IPS-20b (cell line): Measurements from ENCODE around the gene CWF19L2.

Source experiments
- H3K27ac ChIP-seq: one replicate; pipeline ENCODE4 v1.5.1; 2013; ENCODE audit warnings: low read length
- H3K27me3 ChIP-seq: 2 replicates; pipeline ENCODE4 v1.6.1; 2013; ENCODE audit warnings: mild to moderate bottlenecking, low read length, inconsistent platforms; ENCODE audit not compliant: insufficient read depth
- H3K36me3 ChIP-seq: 2 replicates; pipeline ENCODE4 v1.6.1; 2013; ENCODE audit warnings: low read depth, mild to moderate bottlenecking, inconsistent platforms, low read length, moderate library complexity; ENCODE audit not compliant: insufficient read depth
- H3K4me1 ChIP-seq: 2 replicates; pipeline ENCODE4 v1.6.1; 2013; ENCODE audit warnings: mild to moderate bottlenecking, control low read depth, inconsistent platforms, low read length, moderate library complexity; ENCODE audit not compliant: insufficient read depth
- H3K4me3 ChIP-seq: 2 replicates; pipeline ENCODE4 v1.5.1; 2013; ENCODE audit warnings: mild to moderate bottlenecking, low read length, inconsistent platforms
- H3K9ac ChIP-seq: 2 replicates; pipeline ENCODE4 v1.6.1; 2013; ENCODE audit warnings: low read depth, mild to moderate bottlenecking, inconsistent platforms, low read length, moderate library complexity
- H3K9me3 ChIP-seq: 2 replicates; pipeline ENCODE4 v1.6.1; 2013; ENCODE audit warnings: mild to moderate bottlenecking, low read depth, low read length, inconsistent platforms; ENCODE audit not compliant: insufficient read depth

The CWF19L2 gene

GRCh38 chr11:107372439-107372838 is 85.2 kb downstream of the CWF19L2 start:
- H3K9me3 ChIP-seq, result no peaks in the 10 kb centered on the region
- H3K27ac ChIP-seq, result no peak overlapping the region
- H3K9ac ChIP-seq, result no peak overlapping the region
- no peak overlapping the region for H3K4me3 ChIP-seq
- H3K4me1 ChIP-seq, result no peaks in the 10 kb centered on the region
- no peaks in the 10 kb centered on the region for H3K27me3 ChIP-seq
- H3K36me3 ChIP-seq, result no peaks in the 10 kb centered on the region

- Histone ChIP-seq H3K27ac (no peak overlapping the region), H3K4me1 (no peaks in the 10 kb centered on the region), H3K27me3 (no peaks in the 10 kb centered on the region), H3K36me3 (no peaks in the 10 kb centered on the region), H3K9ac (no peak overlapping the region), H3K9me3 (no peaks in the 10 kb centered on the region), H3K4me3 (no peak overlapping the region)
Measured at GRCh38 chr11:107370390-107370789, 87.2 kb downstream of the CWF19L2 start.

- Histone ChIP-seq H3K36me3 (no peaks in the 10 kb centered on the region; the same call in 1 of the 2 replicates), H3K4me1 (no peaks in the 10 kb centered on the region), H3K27me3 (no peaks in the 10 kb centered on the region), H3K9ac (no peak overlapping the region), H3K4me3 (no peak overlapping the region), H3K27ac (no peak overlapping the region), H3K9me3 (no peaks in the 10 kb centered on the region)
Measured at GRCh38 chr11:107359701-107360100, 97.9 kb downstream of the CWF19L2 start.

GRCh38 chr11:107357877-107358276 is 99.7 kb downstream of the CWF19L2 start:
- Histone ChIP-seq H3K9me3 (no peaks in the 10 kb centered on the region), H3K4me3 (no peak overlapping the region), H3K36me3 (no peaks in the 10 kb centered on the region; the same call in 1 of the 2 replicates), H3K27ac (no peak overlapping the region), H3K9ac (no peak overlapping the region), H3K4me1 (no peaks in the 10 kb centered on the region), H3K27me3 (no peaks in the 10 kb centered on the region)

- no peaks in the 10 kb centered on the region for H3K9me3 ChIP-seq
- no peak overlapping the region for H3K9ac ChIP-seq
- no peaks in the 10 kb centered on the region for H3K27me3 ChIP-seq
- no peak overlapping the region for H3K4me3 ChIP-seq
- no peaks in the 10 kb centered on the region for H3K36me3 ChIP-seq
- no peak overlapping the region for H3K27ac ChIP-seq
- no peaks in the 10 kb centered on the region for H3K4me1 ChIP-seq
Measured at GRCh38 chr11:107354780-107355179, 102.8 kb downstream of the CWF19L2 start.

- Histone ChIP-seq H3K4me1 (no peaks in the 10 kb centered on the region), H3K9me3 (no peaks in the 10 kb centered on the region; the same call in 1 of the 2 replicates), H3K9ac (no peak overlapping the region), H3K27me3 (no peaks in the 10 kb centered on the region), H3K27ac (no peak overlapping the region), H3K4me3 (no peak overlapping the region), H3K36me3 (0 out of 2 replicates have a peak, but pooled peaks cover 3% of the 10 kb centered on the region)
Measured at GRCh38 chr11:107337917-107338316, 119.7 kb downstream of the CWF19L2 start.

- Histone ChIP-seq H3K9ac (no peak overlapping the region), H3K36me3 (peaks cover 12% of the 10 kb centered on the region; the same call in 1 of the 2 replicates), H3K4me3 (no peak overlapping the region), H3K9me3 (no peaks in the 10 kb centered on the region), H3K27me3 (no peaks in the 10 kb centered on the region), H3K27ac (no peak overlapping the region), H3K4me1 (no peaks in the 10 kb centered on the region)
Measured at GRCh38 chr11:107331728-107332127, 125.9 kb downstream of the CWF19L2 start.

GRCh38 chr11:107329164-107329563 is 128.5 kb downstream of the CWF19L2 start:
- Histone ChIP-seq H3K4me1 (no peaks in the 10 kb centered on the region), H3K4me3 (no peak overlapping the region), H3K9ac (no peak overlapping the region), H3K27ac (no peak overlapping the region), H3K27me3 (no peaks in the 10 kb centered on the region), H3K9me3 (no peaks in the 10 kb centered on the region), H3K36me3 (peaks cover 13% of the 10 kb centered on the region; the same call in 1 of the 2 replicates)

- Histone ChIP-seq H3K9ac (no peak overlapping the region), H3K27me3 (no peaks in the 10 kb centered on the region), H3K4me3 (no peak overlapping the region), H3K4me1 (no peaks in the 10 kb centered on the region), H3K36me3 (peaks cover 7% of the 10 kb centered on the region; the same call in 1 of the 2 replicates), H3K9me3 (peaks cover 5% of the 10 kb centered on the region), H3K27ac (no peak overlapping the region)
Measured at GRCh38 chr11:107316426-107316825, 141.2 kb downstream of the CWF19L2 start.

- no peaks in the 10 kb centered on the region; the same call in 1 of the 2 replicates for H3K36me3 ChIP-seq
- H3K4me3 ChIP-seq, result no peak overlapping the region
- no peaks in the 10 kb centered on the region for H3K9me3 ChIP-seq
- no peaks in the 10 kb centered on the region for H3K27me3 ChIP-seq
- no peaks in the 10 kb centered on the region for H3K4me1 ChIP-seq
- H3K9ac ChIP-seq, result no peak overlapping the region
- no peak overlapping the region for H3K27ac ChIP-seq
Measured at GRCh38 chr11:107307991-107308390, 149.6 kb downstream of the CWF19L2 start.

- no peaks in the 10 kb centered on the region for H3K9me3 ChIP-seq
- no peaks in the 10 kb centered on the region for H3K27me3 ChIP-seq
- H3K36me3 ChIP-seq, result no peaks in the 10 kb centered on the region
- H3K4me3 ChIP-seq, result no peak overlapping the region
- no peak overlapping the region for H3K27ac ChIP-seq
- no peak overlapping the region for H3K9ac ChIP-seq
- H3K4me1 ChIP-seq, result no peaks in the 10 kb centered on the region
Measured at GRCh38 chr11:107301878-107302277, 155.7 kb downstream of the CWF19L2 start.

- Histone ChIP-seq H3K4me3 (no peak overlapping the region), H3K4me1 (no peaks in the 10 kb centered on the region), H3K9ac (no peak overlapping the region), H3K27ac (no peak overlapping the region), H3K36me3 (peaks cover 3% of the 10 kb centered on the region; the same call in 1 of the 2 replicates), H3K27me3 (no peaks in the 10 kb centered on the region), H3K9me3 (peaks cover 12% of the 10 kb centered on the region; the same call in 1 of the 2 replicates)
Measured at GRCh38 chr11:107293677-107294344, 163.8 kb downstream of the CWF19L2 start.
